OCI-M1 (cell line): Measurements from ENCODE around the gene ANKRD40.
"Not testable (repeated sequence)": the region's sequence is repeated elsewhere in the genome, so short reads cannot be mapped to it uniquely, and the experiment has no call there.

Experiments used
- DNase-seq: peaks from one replicate; lab custom pipeline; 2025; lab: John Stamatoyannopoulos, UW

The ANKRD40 gene

GRCh38 chr17:50710650-50711049 is 2.9 kb upstream of the ANKRD40 start:
- DNase-seq = no peak

GRCh38 chr17:50710025-50710424 is 2.3 kb upstream of the ANKRD40 start:
- DNase-seq = no peak

DNA sequence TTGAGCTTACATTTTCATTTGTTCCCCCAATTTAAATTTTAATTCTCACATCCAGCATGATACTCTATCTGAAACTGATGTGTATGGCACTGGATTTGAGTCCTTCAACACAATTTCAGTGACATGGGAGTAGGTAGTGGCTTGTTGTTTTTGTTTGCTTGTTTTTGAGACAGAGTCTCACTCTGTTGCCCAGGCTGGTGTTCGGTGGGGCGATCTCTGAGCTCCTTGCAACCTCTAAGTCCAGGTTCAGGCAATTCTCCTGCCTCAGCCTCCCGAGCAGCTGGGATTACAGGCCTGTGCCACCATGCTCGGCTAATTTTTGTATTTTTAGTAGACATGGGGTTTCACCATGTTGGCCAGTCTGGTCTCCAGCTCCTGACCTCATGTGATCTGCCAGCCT is 1.3 kb upstream of the ANKRD40 start:
- not testable (repeated sequence) for DNase-seq

GRCh38 chr17:50708050-50709000 is 611 bp upstream of the ANKRD40 start:
- DNase-seq = peak; percentile 73

DNA sequence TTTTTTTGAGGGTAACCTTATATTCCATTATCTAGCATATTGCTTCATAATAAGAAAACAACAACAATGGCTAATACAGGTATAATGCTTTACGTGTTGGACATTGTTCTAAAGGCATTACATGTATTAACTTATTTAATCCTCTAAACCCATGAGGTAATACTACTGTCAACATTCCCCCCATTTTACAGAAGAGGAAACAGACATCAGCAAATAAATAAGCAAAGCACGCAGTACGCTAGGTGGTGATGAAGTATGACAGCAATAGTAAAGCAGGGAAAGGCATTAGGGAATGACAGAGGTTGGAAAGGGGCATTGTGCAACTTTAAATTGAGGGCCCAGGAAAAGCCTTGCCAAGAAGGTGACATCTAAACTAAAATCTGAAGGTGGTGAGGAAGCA is 4.6 kb downstream of the ANKRD40 start:
- DNase-seq = no peak

- DNase-seq = no peak
Measured at GRCh38 chr17:50699410-50699809, 8.3 kb downstream of the ANKRD40 start.

DNA sequence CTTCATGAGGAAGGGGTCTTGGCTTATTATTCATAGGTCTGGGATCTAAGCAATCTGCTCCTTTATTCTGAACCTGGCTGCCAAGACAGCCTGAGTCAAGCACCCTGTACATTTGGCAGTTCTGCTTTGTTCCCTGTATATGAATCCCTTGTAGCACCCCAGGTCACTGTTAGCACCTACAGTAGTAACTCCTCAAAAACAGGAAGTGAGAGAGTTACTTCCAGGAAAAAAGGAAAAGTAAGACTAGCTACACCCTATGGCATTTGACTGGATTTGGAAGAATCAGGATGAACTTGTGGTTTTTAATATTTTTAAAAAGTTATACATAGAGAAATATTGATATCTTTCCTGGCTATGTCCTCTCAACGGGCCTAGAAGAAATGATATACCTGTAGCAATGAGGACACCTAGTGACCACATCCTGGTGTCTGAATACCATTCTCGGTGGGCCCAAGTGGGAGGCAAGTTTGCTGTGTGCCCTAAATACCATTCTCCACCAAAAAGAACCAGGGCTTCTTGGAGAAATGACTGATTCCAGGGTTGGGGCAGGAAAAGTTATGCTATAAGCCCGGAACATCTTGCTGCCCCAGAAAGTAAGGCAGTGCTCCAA is 9.9 kb downstream of the ANKRD40 start:
- no peak for DNase-seq

DNA sequence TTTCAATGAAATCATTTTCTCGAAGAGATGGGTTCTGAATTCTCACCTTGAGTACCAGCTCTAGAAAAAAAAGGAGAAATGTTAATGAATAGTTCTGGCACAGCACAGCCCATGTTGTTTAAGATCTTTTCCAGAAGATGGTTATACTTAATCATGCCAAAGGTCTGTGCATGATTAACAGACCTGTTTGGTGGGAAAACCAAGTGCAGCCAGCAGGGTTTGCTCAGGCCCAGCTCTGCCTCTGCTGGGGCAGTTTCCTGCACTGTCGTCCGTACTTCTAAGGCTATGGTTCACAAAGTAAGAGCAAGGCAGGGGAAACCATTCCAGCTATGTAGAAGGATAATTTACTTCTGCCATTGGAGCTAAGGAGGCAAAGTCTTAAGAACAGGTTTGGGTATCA is 10.7 kb downstream of the ANKRD40 start:
- no peak for DNase-seq

DNA sequence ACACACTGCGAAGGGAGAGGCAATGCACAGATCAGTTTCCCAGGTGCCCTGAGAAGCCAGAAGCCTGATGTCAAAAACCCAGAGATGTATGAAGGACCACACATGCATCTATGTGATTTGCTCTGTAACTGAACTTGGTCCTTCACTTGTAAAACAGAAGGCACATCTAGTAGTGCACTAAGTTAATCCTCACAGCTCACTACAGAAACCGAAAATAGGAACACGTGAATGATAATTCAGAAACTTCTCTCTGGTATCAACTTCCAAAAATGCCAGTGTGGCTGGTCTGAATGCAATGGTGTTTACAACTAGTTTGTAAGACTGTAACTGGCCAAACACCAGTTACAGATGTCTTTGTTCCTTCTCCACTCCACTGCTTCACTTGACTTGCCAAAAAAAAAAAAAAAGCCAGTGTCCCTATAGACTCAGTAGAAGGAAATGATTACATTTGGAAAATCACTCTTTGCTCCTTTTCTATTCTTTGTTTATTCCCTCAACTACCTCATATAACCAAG is 11.3 kb downstream of the ANKRD40 start:
- DNase-seq = no peak

DNA sequence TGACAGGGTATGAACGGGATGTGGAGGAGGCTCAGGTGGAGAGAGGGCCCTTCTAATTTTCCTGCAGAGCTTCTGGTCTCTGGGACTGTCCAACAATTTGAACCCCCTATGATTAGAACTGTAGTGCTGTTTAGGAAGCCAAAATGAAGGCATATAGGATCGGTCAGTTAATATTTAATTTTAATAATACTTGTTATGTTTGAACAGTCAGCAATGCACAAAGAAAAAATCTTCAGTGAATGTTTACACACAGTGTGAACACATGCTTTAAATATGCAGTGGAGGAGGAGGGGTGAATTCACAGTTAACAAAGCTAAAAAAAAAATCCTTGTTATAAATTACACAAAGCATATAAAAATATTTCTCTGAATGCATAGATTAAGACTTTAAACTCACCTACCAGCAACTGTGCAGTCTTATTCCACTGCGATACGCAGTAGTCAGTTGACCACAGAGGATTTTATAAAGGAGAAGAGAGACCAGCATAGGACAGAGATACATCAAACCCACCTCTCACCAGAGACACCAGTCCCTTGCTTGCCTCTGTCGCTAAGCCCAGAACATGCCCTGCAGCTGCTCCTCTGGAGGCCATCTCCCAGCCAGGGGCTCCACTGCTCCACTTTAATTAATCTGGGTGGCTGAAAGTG is 14.6 kb downstream of the ANKRD40 start:
- DNase-seq = no peak

DNA sequence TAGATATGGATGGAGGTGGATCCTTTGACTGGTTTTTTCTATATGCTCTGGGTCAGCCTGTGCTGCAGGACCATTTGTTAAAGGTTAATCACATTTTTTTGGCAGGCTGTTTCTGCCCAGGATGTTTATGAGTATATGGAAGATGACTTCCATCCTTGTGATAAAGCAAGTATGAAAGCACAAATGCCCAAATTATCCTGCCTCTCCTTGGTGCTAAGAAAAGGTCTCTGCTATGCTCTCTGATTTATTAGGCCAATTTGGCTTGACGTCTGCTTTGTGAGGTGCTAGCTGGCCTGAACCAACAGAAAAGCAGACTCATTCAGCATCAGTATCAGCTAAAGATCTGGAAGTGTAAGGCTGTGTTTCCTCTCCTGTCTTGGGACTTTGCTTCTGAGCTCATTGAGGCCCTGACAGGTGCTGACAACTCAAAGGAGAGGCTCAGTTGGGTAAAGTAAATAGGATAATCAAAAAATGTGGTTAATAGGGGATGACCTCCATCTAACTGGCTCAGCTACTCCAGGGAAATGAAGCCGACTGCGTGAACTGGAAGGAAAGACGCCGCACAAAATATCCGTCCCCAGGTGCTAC is 15.2 kb downstream of the ANKRD40 start:
- DNase-seq = no peak

DNA sequence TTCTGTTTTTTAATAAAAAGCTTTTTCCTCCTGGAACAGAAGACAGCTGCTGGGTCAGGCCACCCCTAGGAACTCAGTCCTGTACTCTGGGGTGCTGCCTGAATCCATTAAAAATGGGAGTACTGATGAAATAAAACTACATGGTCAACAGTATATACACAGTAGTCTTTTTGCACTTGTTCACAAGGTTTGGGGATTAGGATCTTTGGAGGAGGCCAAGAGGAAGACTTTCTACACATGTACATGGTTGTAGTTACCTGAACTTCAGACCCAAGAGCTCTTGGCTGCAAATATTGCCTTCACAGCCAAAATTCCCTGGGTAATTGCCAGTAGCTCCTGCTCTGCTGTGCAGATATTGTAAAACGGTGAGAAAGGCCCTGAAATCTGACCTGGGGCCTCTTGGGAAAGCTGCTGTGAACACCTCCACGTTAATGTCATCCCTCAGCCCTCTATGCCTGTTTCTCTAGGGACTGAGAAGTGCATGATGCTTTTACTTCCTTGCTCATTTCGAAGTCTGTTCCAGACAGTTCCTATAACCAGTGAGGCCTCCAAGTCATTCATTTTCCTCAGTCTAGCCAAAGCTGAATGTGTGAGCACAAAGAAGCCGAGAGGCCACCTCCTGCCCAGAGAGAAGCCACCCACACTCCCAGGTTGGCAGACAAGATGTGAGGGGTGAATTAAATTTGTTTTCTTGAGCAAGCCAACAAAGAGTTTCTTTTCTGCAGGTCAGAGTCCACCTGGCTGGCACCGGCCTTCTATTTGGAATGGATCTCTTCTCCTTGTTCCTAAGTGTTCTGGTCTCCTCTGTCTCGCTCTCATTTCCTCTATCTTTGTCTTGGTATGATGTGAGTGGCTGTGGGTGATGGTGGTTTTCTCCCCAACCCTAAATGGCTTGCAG is 15.9 kb downstream of the ANKRD40 start:
- no peak for DNase-seq

DNA sequence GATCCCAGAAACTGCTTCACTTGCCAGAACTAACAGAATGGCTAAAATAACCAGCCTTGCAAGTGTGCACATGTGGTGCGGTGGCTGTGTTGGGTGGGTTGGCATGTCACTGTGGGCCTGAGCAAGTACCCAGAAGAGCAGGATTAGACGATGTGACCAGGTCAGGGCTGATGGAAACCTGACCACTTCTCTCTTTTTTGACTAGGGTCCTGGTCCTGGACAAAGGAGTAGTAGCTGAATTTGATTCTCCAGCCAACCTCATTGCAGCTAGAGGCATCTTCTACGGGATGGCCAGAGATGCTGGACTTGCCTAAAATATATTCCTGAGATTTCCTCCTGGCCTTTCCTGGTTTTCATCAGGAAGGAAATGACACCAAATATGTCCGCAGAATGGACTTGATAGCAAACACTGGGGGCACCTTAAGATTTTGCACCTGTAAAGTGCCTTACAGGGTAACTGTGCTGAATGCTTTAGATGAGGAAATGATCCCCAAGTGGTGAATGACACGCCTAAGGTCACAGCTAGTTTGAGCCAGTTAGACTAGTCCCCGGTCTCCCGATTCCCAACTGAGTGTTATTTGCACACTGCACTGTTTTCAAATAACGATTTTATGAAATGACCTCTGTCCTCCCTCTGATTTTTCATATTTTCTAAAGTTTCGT is 16.7 kb downstream of the ANKRD40 start:
- DNase-seq = no peak

GRCh38 chr17:50689956-50690886 is 17.5 kb downstream of the ANKRD40 start:
- DNase-seq = no peak

- DNase-seq = no peak
Measured at GRCh38 chr17:50689251-50689650, 18.5 kb downstream of the ANKRD40 start.

- no peak for DNase-seq
Measured at GRCh38 chr17:50688245-50688644, 19.5 kb downstream of the ANKRD40 start.

DNA sequence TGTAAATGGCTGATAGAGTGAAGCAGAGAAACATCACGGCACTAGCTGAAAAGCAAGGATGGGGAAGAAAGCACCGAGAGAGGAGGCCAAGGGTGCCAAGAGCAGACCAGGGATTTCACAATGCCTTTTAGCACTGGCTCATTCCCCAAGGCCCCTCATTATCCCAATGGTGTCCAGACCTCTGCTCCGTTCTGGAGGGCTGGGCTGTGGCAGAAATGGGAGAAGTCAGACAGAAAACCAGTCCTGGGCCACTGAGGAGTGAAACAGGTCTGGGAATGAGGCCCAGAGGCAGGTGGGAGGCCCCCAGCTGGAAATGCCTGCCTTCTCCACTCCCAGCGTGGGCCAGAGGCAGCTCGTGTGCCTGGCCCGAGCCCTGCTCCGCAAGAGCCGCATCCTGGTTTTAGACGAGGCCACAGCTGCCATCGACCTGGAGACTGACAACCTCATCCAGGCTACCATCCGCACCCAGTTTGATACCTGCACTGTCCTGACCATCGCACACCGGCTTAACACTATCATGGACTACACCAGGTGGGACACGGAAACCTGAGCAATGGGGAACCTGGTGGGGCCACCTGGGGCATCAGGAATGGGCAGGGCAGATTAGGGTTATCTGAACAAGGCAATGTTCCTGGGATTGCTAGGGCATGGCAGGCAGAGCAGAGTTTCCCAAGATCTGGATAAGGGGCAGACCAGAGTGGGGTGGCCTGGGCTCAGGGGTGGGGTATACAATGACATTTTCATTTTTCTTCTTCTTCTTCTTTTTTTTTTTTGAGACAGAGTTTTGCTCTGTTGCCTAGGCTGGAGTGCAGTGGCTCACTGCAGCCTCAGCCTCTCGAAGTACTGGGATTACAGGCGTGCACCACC is 20.3 kb downstream of the ANKRD40 start:
- no peak for DNase-seq

GRCh38 chr17:50686494-50687199 is 21.1 kb downstream of the ANKRD40 start:
- DNase-seq = no peak
